Tibial nerve (tissue), 3 donors: ENCODE data around the gene PGAP3.

ENCODE experiments used
- CTCF ChIP-seq, 5 experiments: fragments of 200-600 bp in 3 of 5; fragments of 450-650 bp in 2 of 5; sonication (generic) in 3 of 5; IDR thresholded peaks; one replicate each; pipeline ENCODE4 v1.5.1; 2016 to 2019; ENCODE audit warnings: antibody characterized with exemption in 5 of 5, mild to moderate bottlenecking in 3 of 5, moderate library complexity in 2 of 5
- POLR2A ChIP-seq, 2 donors: fragments of 450-650 bp; IDR thresholded peaks; one replicate each; pipeline ENCODE4 v1.6.1; 2017; ENCODE audit warnings: antibody characterized with exemption in 2 of 2, mild to moderate bottlenecking in 2 of 2, moderate library complexity in 2 of 2

- no peak for TF ChIP-seq CTCF (IDR thresholded peaks at IDR 0.05)
- TF ChIP-seq POLR2A (IDR thresholded peaks at IDR 0.05): no peak
These were observed 23.9 kb downstream of the PGAP3 start for GRCh38 chr17:39663688-39664580.
